Calu3 (cell line): ENCODE measurements around the gene TRIP13. TPM values are rescaled to one million over a fixed set of nuclear protein-coding genes. Genes with fewer than 3 reads are reported as not detected.
"Not testable (repeated sequence)": the region's sequence is repeated elsewhere in the genome, so short reads cannot be mapped to it uniquely, and the experiment has no call there.

Source experiments
- BruUV-seq: library from RNA; stranded (reverse); fragments of 400-500 nt; replicated peaks from 2 replicates; lab custom pipeline; 2021; lab: Mats Ljungman, UMichigan
- CTCF ChIA-PET: fragments of 300-600 bp; sonication (Branson Sonifier 250); formaldehyde crosslinking; loops from one replicate; lab custom pipeline; 2022; ENCODE audit warnings: antibody characterized with exemption; lab: Charles Lee
- DNase-seq: peaks from one replicate; pipeline ENCODE4 v3.0.0; 2022
- H3K27ac Mint-ChIP-seq: one replicate; pipeline ENCODE4 v1.8.0; 2022; ENCODE audit warnings: mixed read lengths; ENCODE audit not compliant: unreplicated experiment
- H3K27me3 Mint-ChIP-seq: one replicate; pipeline ENCODE4 v1.8.0; 2022; ENCODE audit warnings: mixed read lengths; ENCODE audit not compliant: unreplicated experiment
- H3K36me3 Mint-ChIP-seq: one replicate; pipeline ENCODE4 v1.8.0; 2022; ENCODE audit warnings: mild to moderate bottlenecking, moderate library complexity, mixed read lengths; ENCODE audit not compliant: insufficient read depth, unreplicated experiment
- H3K4me1 Mint-ChIP-seq: one replicate; pipeline ENCODE4 v1.8.0; 2022; ENCODE audit warnings: mild to moderate bottlenecking, low read depth, mixed read lengths; ENCODE audit not compliant: unreplicated experiment
- H3K4me3 Mint-ChIP-seq: one replicate; pipeline ENCODE4 v1.8.0; 2022; ENCODE audit warnings: mild to moderate bottlenecking, low read depth, moderate library complexity, mixed read lengths; ENCODE audit not compliant: unreplicated experiment
- H3K9me3 Mint-ChIP-seq: one replicate; pipeline ENCODE4 v1.8.0; 2022; ENCODE audit warnings: low read depth, mixed read lengths; ENCODE audit not compliant: unreplicated experiment
- CTCF ChIP-seq: fragments of 200-600 bp; IDR thresholded peaks from one replicate; pipeline ENCODE4 v1.8.0; 2022; ENCODE audit warnings: antibody characterized with exemption; ENCODE audit not compliant: unreplicated experiment
- intact Hi-C: fragments of 100-400 bp; cut with micrococcal nuclease; formaldehyde crosslinking; loops from one replicate; pipeline ENCODE4 v1.10.0; 2022; ENCODE audit not compliant: unreplicated experiment
- total RNA-seq: library from RNA; stranded (reverse); gene quantifications from 2 replicates; pipeline ENCODE4 v1.2.3, GENCODE V29; 2022

TRIP13 gene
- total RNA-seq, 1 experiment from 2014 or later = 29.9 TPM

- CTCF ChIA-PET = no interaction called here
- Mint-ChIP-seq H3K4me3 (no peak overlapping the region), H3K27me3 (no peaks in the 10 kb centered on the region), H3K9me3 (no peaks in the 10 kb centered on the region), H3K36me3 (peaks cover 42% of the 10 kb centered on the region), H3K27ac (no peak overlapping the region), H3K4me1 (no peaks in the 10 kb centered on the region)
- no peak for DNase-seq
- intact Hi-C loops = no loop called here
- no TSS peak for BruUV-seq
- no peak for TF ChIP-seq CTCF
These were observed 16.8 kb upstream of the TRIP13 start for GRCh38 chr5:875931-876330.

- intact Hi-C loops = no loop called here
- TF ChIP-seq CTCF = no peak
- BruUV-seq = no TSS peak
- Mint-ChIP-seq H3K36me3 (peaks cover 42% of the 10 kb centered on the region), H3K9me3 (no peaks in the 10 kb centered on the region), H3K4me3 (no peak overlapping the region), H3K27me3 (no peaks in the 10 kb centered on the region), H3K27ac (no peak overlapping the region), H3K4me1 (no peaks in the 10 kb centered on the region)
- CTCF ChIA-PET = no interaction called here
- DNase-seq = no peak
These were observed 16.0 kb upstream of the TRIP13 start for GRCh38 chr5:876398-877365.

GRCh38 chr5:878125-878524 is 14.6 kb upstream of the TRIP13 start:
- Mint-ChIP-seq H3K9me3 (peaks cover 7% of the 10 kb centered on the region), H3K4me1 (no peaks in the 10 kb centered on the region), H3K36me3 (peaks cover 47% of the 10 kb centered on the region), H3K27ac (no peak overlapping the region), H3K4me3 (no peak overlapping the region), H3K27me3 (no peaks in the 10 kb centered on the region)
- no peak for TF ChIP-seq CTCF
- intact Hi-C loops = no loop called here
- CTCF ChIA-PET = no interaction called here
- no peak for DNase-seq
- BruUV-seq = no TSS peak

GRCh38 chr5:878677-879076 is 14.0 kb upstream of the TRIP13 start:
- intact Hi-C loops, H3K27me3 Mint-ChIP-seq, H3K9me3 Mint-ChIP-seq, BruUV-seq, CTCF ChIA-PET, H3K4me3 Mint-ChIP-seq, H3K4me1 Mint-ChIP-seq, H3K27ac Mint-ChIP-seq, DNase-seq: not testable (repeated sequence)
- H3K36me3 Mint-ChIP-seq = peaks cover 47% of the 10 kb centered on the region
